NCI-H1694 (cell line): ENCODE results near the gene NADK2.
"Not testable (repeated sequence)": the region's sequence is repeated elsewhere in the genome, so short reads cannot be mapped to it uniquely, and the experiment has no call there.

Experiments used
- DNase-seq: peaks from one replicate; lab custom pipeline; 2025; lab: John Stamatoyannopoulos, UW

NADK2 gene

DNA sequence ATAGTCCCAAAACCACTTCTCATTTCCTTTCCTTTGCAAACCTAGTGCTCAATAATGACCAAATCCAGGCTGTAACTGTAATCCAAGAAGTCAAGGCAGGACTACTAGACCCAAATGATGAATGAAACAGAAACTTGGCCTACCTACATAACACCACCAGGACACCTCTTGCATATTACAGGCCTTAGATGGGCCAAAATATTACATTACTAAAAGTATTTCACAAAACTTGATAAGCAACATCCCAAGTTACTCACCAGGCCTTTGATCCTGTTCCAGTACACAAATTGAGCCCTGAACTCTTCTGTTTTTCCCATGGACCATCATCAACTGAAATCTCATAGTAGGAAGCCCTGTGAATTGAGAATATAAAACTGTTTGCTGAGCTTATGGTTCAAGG, 34.8 kb downstream of the NADK2 start:
- DNase-seq: no peak

DNA sequence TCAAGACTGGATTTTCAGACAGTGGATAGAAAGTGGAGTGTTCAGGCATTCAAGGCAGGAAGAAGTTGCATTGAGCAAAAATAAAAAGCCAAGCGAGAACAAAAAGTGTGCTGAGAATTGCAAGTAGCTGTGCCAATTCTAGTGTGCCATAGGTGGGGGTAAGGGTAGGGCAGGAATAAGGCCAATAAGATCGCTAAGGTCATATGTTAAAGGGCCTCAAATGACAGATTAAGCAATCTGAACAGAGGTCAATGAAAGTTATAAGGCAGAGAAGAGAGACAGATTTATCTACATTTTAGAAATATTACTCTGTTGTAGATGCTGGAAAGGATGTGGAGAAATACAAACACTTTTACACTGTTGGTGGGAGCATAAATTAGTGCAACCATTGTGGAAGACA, 36.4 kb downstream of the NADK2 start:
- no peak for DNase-seq

DNA sequence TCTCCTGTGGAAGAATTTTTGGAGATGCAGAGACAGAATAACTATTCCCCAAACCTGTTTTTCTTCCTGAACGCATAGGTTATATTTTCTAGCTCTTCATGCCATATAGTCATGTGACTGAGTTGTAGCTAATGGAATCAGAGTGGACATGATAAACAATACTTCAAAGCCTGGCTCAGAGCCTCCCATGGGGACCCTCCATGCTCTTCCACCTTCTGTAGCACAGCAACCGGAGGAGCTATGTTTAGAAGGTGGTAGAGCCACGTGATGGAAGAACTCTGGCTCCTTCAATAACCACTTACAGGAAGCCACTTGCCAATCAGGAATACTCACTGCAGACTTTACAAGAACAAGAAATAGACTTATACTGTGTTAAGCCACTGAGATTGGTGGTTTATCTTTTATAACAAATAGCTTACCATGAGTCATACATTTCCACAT, 39.2 kb downstream of the NADK2 start:
- no peak for DNase-seq

DNA sequence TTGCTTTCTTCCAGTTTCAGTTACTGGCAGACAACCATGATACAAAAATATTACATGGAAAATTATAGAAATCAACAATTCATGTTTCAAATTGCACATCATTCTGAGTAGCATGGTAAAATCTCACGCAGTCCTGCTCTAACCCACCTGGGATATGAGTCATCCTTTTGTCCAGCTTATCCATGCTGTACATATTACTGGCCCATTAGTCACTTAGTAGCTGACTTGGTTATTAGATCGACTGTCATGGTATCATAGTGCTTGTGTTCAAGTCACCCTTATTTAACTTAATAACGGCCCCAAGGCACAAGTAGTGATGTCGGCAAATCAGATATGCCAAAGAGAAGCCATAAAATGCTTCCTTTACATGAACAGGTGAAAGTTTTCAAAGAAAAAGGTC, 41.2 kb downstream of the NADK2 start:
- DNase-seq: no peak

DNA sequence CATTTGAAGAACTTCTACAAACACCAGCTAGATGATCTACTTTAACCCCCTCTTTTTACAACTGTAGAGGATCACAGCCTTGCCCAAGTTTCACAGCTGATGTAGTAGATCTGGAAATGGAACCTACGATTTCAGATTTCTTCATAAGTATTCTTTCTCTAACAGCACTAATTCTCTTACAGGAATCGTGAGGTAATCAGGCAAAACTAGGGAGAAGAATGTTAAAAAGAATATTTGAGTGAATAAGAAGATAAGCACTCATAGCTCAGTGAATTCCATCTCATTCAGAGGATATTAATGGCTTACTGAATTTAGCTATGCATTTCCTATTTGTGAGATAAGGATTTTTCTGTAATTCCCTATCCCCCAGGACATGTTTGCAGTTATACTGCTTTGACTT, 42.1 kb downstream of the NADK2 start:
- DNase-seq: no peak

DNA sequence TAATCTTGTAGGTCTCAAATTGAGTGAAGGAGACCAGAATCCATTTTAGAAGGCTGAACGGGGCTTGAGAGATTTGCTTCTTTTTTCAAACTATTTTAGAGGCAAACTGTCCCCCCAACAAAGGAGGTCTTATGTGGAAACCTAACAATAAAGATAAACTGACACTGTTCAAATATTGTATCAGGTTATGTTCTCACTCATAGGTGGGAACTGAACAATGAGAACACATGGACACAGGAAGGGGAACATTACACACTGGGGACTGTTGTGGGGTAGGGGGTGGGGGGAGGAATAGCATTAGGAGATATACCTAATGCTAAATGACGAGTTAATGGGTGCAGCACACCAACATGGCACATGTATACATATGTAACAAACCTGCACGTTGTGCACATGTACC, 42.9 kb downstream of the NADK2 start:
- DNase-seq: not testable (repeated sequence)

DNA sequence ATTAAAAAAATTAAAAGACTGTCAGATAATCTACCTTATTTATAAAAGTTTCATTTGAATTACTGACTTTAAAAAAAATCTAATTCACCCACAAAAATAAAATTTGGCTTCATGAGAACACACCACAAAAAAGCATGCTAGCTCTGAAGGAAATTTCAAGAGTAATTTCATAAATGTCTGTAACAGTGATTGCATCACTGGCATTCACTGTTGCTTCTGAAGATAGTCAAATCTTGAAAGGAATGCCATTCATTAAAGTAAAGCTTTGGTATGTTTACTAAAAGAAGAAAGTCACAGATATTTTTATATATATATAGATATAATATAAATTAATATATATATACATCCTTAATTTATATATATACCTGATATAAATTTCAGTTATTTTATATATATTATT, 43.4 kb downstream of the NADK2 start:
- DNase-seq: no peak

DNA sequence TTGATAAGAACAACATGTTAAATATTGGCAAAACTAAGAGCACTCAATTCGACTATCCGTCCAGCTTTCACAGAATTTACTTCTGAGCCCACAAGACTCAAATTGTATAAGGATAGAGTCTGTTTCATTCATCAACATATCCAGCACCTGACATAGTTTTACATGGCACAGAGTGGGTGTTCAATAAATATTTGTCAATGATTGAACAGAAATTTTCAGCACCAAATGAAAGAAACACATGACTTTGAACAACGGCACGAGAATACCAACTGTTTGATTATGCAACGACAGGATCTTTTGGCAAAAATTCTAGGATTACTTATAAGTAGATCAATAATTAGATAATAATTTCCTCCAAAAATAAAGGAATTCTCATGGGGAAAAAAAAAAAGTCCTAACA, 48.0 kb downstream of the NADK2 start:
- DNase-seq: no peak

DNA sequence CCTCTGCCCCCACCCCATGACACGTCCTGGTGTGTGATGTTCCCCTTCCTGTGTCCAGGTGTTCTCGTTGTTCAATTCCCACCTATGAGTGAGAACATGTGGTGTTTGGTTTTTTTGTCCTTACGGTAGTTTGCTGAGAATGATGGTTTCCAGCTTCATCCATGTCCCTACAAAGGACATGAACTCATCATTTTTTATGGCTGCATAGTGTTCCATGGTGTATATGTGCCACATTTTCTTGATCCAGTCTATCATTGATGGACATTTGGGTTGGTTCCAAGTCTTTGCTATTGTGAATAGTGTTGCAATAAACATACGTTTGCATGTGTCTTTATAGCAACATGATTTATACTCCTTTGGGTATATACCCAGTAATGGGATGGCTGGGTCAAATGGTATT, 57.3 kb downstream of the NADK2 start:
- DNase-seq: not testable (repeated sequence)

DNA sequence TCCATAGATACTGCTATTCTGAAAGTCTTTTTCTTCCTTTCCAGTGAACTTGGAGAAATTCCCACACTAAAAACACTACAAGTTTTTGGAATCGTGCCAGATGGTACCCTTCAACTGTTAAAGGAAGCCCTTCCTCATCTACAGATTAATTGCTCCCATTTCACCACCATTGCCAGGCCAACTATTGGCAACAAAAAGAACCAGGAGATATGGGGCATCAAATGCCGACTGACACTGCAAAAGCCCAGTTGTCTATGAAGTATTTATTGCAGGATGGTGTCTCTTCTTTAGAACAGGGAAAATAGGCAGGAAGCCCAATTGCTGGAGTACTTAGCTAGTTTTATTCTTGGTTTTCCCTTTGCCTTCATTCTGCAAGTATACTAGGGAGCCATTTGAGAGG, 60.0 kb downstream of the NADK2 start:
- DNase-seq: no peak

DNA sequence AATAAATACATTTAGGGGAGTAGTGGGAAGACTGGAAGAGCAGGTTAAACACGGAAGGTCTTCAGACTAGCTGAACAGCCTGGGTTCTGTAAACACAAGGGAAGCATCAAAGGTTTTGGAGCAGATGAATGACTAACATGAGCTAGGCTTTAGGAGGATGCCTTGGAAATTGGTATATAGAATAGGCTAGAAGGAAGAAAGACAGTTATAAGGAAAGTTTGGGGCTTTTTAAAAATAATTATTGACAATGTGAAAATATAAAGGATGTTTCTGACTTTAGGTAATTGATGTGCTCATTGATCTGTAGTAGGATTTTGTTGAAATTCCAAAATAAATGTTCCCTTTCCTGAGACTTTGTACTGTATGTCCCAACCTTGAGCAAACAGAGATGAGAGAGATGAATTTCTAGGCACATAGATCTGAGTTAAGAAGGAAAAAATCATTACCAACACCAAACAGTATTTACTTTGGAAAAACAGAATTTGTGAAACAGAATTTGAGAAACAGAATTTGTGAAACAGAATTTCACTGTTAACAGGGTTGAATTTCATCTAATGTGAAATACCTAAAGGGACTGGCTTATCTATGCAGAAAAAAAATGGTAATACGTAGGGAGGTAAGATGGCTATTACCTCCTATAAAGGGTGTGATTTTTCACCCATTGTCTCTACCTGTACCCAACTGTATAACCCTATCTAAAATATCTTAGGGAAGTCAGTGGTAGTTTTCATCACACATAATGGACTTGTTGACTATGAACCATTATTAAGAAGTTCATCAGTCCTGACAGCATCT, 61.0 kb downstream of the NADK2 start:
- no peak for DNase-seq

DNA sequence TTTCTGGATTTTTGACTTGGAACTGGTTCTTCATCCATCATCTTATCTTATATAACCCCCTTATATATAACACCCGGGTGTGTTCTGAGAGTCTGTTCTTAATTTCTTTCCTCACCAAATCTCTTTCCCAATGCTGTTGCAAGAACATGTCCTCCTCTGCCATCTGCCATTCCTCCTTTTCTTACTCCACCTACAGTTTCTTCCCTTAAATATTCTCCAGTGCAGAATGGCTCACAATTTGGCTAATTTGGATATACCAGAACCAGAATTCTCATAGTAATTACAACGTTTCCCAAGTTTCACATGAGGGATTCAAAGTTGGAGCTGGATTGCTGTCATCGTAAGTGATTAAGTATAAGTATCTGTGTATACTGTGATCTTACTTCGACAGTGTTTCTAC, 61.8 kb downstream of the NADK2 start:
- DNase-seq: no peak

DNA sequence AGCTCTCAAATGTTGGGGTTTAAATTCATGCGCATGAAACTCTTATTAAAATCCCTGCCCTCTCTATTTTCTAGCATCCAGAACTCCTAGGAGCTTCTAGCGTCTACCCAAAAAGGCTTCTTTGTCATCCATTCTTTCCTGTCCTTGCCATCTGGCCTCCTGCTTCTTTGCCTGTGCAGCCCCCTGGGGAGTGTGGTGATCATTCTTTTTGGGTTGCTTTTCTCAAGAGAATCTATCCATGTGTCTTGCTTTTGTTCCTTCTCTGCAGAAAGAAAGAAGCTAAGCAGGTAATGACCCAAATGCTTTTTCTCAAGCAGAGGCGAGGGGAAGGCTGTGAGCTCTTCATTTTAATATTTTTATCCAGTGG, 63.2 kb downstream of the NADK2 start:
- no peak for DNase-seq

DNA sequence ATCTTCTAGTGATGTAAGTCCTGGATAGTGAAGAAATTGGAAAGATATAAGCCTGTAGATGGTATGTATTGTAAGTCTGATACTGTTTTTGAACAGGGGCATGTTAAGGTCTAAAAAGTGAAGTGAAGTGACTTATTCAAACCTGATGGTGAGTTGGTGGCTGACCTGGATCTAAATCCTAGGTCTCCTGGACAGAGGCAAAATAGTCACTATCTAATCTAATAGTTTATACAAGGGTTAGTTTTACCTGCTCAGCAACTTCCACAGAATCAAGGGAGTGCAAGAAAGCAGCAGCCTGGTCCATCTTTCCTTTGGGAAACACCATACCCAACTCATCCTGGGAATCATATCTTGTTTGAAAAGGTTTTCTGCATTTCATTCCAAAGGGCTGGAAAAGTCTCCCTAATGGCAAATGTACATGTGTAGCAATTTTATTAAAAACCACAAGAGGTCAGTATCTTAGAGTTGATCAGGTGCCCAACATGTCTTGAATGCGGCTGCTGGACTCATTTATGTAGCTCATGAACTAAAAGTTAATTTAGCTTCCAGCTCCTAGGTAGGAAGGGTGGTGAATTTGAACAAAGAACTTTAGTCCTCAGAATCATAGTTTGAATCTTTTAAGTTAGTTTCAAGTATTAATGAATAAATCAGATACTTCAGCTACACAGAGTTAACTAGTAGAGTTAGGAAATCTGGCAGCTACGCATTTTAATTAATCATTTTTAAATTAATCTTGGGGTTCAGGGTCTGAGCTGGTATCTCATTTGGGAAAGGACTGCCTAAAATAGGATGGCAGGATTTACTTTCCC, 63.8 kb downstream of the NADK2 start:
- peak; percentile 22 for DNase-seq

DNA sequence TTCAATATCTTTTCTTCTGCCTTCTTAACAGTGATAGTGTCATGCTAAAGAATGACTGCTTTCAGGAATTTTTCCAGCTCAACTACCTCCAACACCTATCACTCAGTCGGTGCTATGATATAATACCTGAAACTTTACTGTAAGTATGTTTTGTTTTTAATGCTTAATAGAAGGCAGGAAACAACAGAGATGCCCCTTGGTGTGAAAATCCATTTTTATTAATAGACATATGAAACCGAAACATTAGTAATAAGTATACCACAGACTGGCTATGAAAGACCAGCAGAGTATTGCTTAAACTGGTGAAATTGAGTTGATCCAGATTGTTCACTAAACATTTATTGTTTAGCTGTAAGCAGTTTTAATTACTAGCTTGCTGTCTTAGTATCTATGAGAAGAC, 64.6 kb downstream of the NADK2 start:
- no peak for DNase-seq

DNA sequence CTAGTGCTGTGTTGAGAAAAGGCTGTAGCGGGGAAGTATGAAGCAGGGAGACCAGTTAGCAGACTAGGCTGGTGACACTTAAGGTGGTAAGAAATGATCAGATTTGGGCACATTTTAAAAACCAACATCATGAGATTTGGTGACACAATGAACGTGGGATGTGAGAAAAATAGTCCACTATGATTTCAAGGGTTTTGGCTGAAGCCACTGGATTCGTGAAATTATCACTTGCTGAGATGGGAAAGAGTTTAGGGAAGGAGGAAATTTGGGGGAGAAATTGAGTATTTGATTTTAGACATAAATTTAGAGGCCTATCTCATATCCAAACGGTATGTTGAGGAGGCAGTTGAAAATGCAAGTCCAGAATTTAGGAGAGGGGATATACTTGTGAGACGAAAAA, 66.7 kb downstream of the NADK2 start:
- DNase-seq: no peak

DNA sequence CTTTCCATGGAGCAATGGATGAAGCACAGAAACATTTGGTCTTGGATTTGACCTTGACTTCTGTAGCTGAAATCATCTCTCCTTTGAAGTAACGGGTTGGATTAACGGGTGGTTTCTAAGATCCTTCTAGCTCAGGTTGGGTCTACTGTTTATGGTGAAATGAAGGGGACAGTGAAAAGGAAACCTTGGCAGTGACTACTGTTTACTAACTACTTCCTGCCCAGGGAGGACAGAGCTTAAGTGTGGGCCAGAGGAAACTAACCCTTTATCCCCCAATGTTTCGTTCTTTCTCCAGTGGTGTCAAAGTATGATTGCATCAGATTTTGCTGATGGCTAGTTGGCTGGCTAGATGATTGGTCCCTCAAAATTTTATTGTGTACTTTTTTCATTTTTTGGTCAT, 67.6 kb downstream of the NADK2 start:
- no peak for DNase-seq

DNA sequence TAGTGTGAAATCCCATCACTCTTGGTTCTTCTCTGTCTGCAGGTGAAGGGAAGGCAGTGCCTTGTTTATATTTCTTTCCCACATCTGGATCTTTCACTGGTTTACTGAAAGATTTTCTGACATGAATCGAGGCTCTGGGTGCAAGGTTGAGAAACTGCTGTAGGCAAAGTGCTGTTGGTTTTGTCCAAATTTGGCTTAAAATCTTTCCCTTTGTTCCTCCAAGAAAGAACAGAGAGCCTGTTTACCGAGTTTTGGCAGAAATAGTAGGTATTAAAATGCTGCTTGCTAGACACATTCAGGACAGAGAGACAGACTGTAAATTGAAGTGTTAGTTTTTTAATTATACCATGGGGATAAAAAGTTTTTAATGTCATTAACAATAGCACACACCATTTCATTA, 68.3 kb downstream of the NADK2 start:
- no peak for DNase-seq

DNA sequence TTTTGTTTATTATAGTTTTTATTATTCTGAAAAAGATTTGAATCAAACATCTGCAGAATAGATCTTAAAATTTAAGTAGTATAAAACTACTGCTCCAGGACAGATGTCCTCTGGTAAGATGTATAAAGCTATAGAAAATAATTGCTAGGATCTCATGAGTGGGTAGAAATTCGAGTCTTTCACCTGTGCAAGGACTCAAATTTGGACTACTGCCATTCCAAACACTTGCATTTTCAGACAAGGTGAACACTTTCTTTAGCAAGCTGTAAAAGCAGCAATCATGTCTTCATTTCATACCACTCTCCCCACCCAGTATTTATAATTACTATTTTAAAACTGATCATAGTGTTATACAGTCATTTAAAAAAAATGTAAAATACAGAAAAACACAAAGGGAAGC, 69.1 kb downstream of the NADK2 start:
- no peak for DNase-seq

DNA sequence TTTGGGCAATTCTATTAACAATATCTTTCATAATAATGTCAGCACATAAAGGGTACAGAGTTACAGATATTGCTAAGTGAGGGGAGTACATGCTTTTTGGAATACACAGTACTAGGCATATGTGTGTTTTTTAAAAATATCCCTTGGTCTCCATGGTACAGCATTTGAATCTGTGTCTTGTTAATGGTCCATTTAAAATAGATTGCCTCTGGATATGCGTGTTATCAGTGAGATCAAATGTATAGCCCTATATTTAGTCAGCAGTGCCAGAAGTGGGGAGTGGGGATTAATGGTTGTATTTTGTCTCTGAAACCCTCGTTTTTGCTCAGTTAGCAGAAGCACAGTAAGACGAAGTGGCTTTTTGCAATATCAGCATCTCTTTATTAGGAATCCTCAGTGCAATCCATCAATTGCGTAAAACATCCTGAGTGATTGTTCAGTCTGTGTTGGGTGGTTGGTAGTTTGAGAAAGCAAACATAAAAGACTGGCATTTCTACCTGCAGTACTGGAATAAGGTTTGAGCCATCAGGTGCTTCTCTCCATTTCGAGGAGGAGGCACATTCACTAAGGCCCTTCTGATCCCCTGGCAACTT, 70.8 kb downstream of the NADK2 start:
- DNase-seq: no peak

DNA sequence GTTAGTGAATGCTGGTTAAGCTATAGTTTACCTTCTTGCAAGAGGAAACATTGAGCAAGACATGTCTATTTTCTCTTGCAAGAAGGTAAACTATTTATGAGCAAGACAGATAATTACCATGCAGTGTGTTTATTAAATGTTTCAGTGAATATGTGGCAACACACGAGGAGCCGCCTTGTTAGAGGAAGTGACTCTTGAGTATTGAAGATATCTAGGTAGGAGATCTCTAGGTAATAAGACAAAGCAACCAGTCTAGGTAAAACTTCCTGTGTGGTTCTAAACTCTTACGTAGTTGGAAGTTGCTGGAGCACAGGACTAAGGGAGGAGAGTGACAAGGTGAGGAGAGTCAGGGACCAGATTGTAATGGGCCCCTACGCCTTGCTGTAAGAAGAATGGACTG, 73.0 kb downstream of the NADK2 start:
- no peak for DNase-seq

DNA sequence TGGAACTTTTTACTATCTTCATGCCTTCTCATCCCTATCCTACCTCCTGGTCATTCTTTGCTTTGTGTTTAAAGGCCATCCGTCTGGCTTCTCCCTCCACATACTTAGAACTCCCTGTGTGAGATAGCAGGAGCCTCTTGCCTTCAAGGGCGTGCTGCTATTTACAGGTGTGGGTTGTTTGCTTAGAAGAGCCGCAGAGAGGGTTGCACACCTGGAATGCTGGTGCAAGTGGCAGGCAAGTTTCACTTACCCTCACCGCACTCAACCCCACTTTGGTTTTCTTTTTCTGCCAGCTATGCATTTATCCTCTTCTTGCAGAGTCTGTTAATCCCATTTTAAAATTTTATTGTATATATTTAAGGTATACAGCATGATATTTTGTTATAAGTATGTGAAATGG, 77.3 kb downstream of the NADK2 start:
- no peak for DNase-seq

DNA sequence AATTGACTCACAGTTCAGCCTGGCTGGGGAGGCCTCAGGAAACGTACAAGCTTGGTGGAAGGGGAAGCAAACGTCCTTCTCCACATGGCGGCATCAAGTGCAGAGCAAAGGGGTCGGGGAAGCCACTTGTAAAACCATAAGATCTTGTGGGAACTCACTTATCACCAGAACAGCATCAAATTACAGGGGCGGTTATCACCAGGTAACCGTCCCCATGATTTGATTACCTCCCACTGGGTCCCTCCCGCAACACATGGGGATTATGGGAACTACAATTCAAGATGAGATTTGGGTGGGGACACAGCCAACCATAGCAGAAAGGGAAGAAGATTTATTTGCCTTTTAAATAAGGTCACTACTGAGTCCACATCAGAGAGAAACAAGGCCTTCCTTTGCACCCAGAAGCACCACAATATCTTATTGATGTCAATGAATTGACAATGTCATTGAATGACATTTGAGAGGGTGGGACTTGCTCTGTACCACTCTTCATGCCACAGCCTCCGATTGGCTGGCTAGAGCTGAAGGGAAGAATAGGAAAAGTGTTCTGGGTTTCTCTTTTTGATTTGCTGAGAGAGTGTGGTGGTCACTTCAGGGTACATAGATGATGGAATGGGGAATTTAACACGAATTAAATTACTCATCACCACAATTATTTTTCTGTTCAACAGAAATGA, 78.8 kb downstream of the NADK2 start:
- no peak for DNase-seq
